H1 (cell line): Measurements from ENCODE around the gene LRRC25. TPM values are rescaled to one million over a fixed set of nuclear protein-coding genes. Genes with fewer than 3 reads are reported as not detected.

Experiments
- CTCF ChIA-PET: fragments of 300-600 bp; sonication (Branson Sonifier 250); formaldehyde crosslinking; loops from one replicate; lab custom pipeline; 2021; ENCODE audit not compliant: partially characterized antibody; lab: Charles Lee
- POLR2A ChIA-PET: fragments of 300-600 bp; sonication (Branson Sonifier 250); formaldehyde crosslinking; loops from one replicate; lab custom pipeline; 2021; ENCODE audit warnings: inconsistent platforms; ENCODE audit not compliant: partially characterized antibody; lab: Charles Lee
- DNase-seq, 2 experiments: peaks; one replicate each; pipeline versions ENCODE4 v3.0.0 to v3.0.0-alpha.2; 2010 to 2022; ENCODE audit warnings: low spot score in 2 of 2, low read depth in 1 of 2, mixed read lengths in 1 of 2
- FAIRE-seq: peaks from 2 replicates; lab custom pipeline; 2011; peaks lifted over from hg19 to GRCh38; lab: Jason Lieb, UNC
- H2AFZ ChIP-seq: 2 replicates; pipeline ENCODE4 v1.8.1; 2012; ENCODE audit warnings: low read length, inconsistent platforms
- H2AK5ac ChIP-seq: 2 replicates; pipeline ENCODE4 v1.6.1; 2013; ENCODE audit warnings: low read depth, low read length
- H2BK120ac ChIP-seq: replicated peaks from 2 replicates; pipeline ENCODE3; 2013; ENCODE audit warnings: low read depth, low read length, inconsistent platforms
- H2BK12ac ChIP-seq: 2 replicates; pipeline ENCODE4 v1.6.1; 2013; ENCODE audit warnings: low read depth, low read length
- H2BK15ac ChIP-seq: 2 replicates; pipeline ENCODE4 v1.6.1; 2013; ENCODE audit warnings: low read length
- H2BK20ac ChIP-seq: 2 replicates; pipeline ENCODE4 v1.6.1; 2013; ENCODE audit warnings: low read length
- H2BK5ac ChIP-seq: 2 replicates; pipeline ENCODE4 v1.6.1; 2013; ENCODE audit warnings: low read depth, low read length
- H3K14ac ChIP-seq: 2 replicates; pipeline ENCODE4 v1.6.1; 2013; ENCODE audit warnings: inconsistent platforms; ENCODE audit not compliant: insufficient read length
- H3K18ac ChIP-seq: 2 replicates; pipeline ENCODE4 v1.6.1; 2013; ENCODE audit warnings: low read length; ENCODE audit errors: extremely low read depth
- H3K23ac ChIP-seq: 2 replicates; pipeline ENCODE4 v1.6.1; 2013; ENCODE audit warnings: inconsistent platforms; ENCODE audit not compliant: insufficient read length
- H3K23me2 ChIP-seq: 2 replicates; pipeline ENCODE4 v1.6.1; 2013; ENCODE audit warnings: low read depth, low read length
- H3K27ac ChIP-seq: 2 replicates; pipeline ENCODE4 v1.6.1; 2011; ENCODE audit warnings: low read depth, low read length, inconsistent platforms
- H3K27me3 ChIP-seq, 4 experiments: replicated peaks in 1 of 4; 1 replicate in 1 of 4; 2 replicates in 3 of 4; pipeline versions ENCODE4 v1.6.1 to v1.8.1; 2011 to 2013; ENCODE audit warnings: low read length in 3 of 4, mild to moderate bottlenecking in 3 of 4, inconsistent platforms in 2 of 4, mixed read lengths in 2 of 4, moderate library complexity in 1 of 4; ENCODE audit not compliant: control insufficient read depth in 3 of 4, insufficient read depth in 3 of 4; ENCODE audit errors: extremely low read depth in 1 of 4
- H3K36me3 ChIP-seq, 4 experiments: 2 replicates each; pipeline versions ENCODE4 v1.6.1 to v1.8.1; 2011 to 2013; ENCODE audit warnings: mild to moderate bottlenecking in 4 of 4, low read length in 3 of 4, moderate library complexity in 2 of 4, control low read depth in 1 of 4, inconsistent platforms in 1 of 4; ENCODE audit not compliant: insufficient read depth in 4 of 4, control insufficient read depth in 2 of 4
- H3K4ac ChIP-seq: replicated peaks from 2 replicates; pipeline ENCODE3; 2013; ENCODE audit warnings: low read length, low read depth, mixed read lengths, inconsistent platforms; ENCODE audit not compliant: insufficient read length
- H3K4me1 ChIP-seq, 4 experiments: replicated peaks in 1 of 4; 1 replicate in 1 of 4; 2 replicates in 3 of 4; pipeline versions ENCODE4 v1.6.1 to v1.8.1; 2011 to 2013; ENCODE audit warnings: low read length in 3 of 4, inconsistent platforms in 2 of 4, mixed read lengths in 1 of 4; ENCODE audit not compliant: insufficient read depth in 4 of 4, control insufficient read depth in 3 of 4
- H3K4me2 ChIP-seq, 2 experiments: 2 replicates each; pipeline versions ENCODE4 v1.6.1 to v1.8.1; 2011 to 2013; ENCODE audit warnings: low read depth in 2 of 2, low read length in 2 of 2, control low read depth in 1 of 2, inconsistent platforms in 1 of 2, mild to moderate bottlenecking in 1 of 2; ENCODE audit not compliant: insufficient read depth in 1 of 2
- H3K4me3 ChIP-seq, 4 experiments: fragments of 200-600, 300-600 bp in 1 of 4; sonication (generic), shearing (Covaris generic), sonication (Bioruptor Twin) in 1 of 4; 2 replicates each; pipeline versions ENCODE4 v1.5.1 to v1.8.1; 2011 to 2016; ENCODE audit warnings: low read length in 4 of 4, low read depth in 3 of 4, control low read depth in 2 of 4, inconsistent platforms in 2 of 4, mild to moderate bottlenecking in 2 of 4, mixed read lengths in 1 of 4, moderate library complexity in 1 of 4; ENCODE audit not compliant: insufficient read depth in 2 of 4; ENCODE audit errors: extremely low read depth in 1 of 4
- H3K56ac ChIP-seq: replicated peaks from 2 replicates; pipeline ENCODE3; 2013; ENCODE audit warnings: low read depth, mild to moderate bottlenecking, mixed read lengths, low read length, inconsistent platforms; ENCODE audit not compliant: insufficient read length
- H3K79me1 ChIP-seq: 2 replicates; pipeline ENCODE4 v1.6.1; 2013; ENCODE audit warnings: low read depth, low read length, control low read depth
- H3K79me2 ChIP-seq, 2 experiments: 2 replicates each; pipeline versions ENCODE4 v1.6.1 to v1.8.1; 2012 to 2013; ENCODE audit warnings: low read length in 2 of 2, mild to moderate bottlenecking in 2 of 2, inconsistent platforms in 1 of 2; ENCODE audit not compliant: insufficient read depth in 2 of 2, control insufficient read depth in 1 of 2
- H3K9ac ChIP-seq, 4 experiments: replicated peaks in 1 of 4; 1 replicate in 1 of 4; 2 replicates in 3 of 4; pipeline versions ENCODE4 v1.6.1 to v1.8.1; 2011 to 2013; ENCODE audit warnings: low read depth in 3 of 4, low read length in 3 of 4, control low read depth in 2 of 4, mild to moderate bottlenecking in 2 of 4, moderate library complexity in 2 of 4, inconsistent platforms in 1 of 4; ENCODE audit errors: extremely low read depth in 1 of 4
- H3K9me3 ChIP-seq, 2 experiments: 2 replicates each; pipeline versions ENCODE4 v1.6.1 to v1.8.1; 2012 to 2013; ENCODE audit warnings: mild to moderate bottlenecking in 2 of 2, moderate library complexity in 2 of 2, control low read depth in 1 of 2, inconsistent platforms in 1 of 2, low read depth in 1 of 2, low read length in 1 of 2, mixed read lengths in 1 of 2; ENCODE audit not compliant: insufficient read depth in 2 of 2
- H4K20me1 ChIP-seq, 2 experiments: replicated peaks in 1 of 2; 2 replicates each; pipeline versions ENCODE3 to v1.8.1; 2011 to 2013; ENCODE audit warnings: inconsistent platforms in 2 of 2, low read length in 2 of 2, mild to moderate bottlenecking in 1 of 2; ENCODE audit not compliant: insufficient read depth in 2 of 2, control insufficient read depth in 1 of 2
- H4K5ac ChIP-seq: 2 replicates; pipeline ENCODE4 v1.6.1; 2013; ENCODE audit warnings: low read length, low read depth, mixed read lengths, inconsistent platforms; ENCODE audit not compliant: insufficient read length
- H4K8ac ChIP-seq: 2 replicates; pipeline ENCODE4 v1.8.0; 2013; ENCODE audit warnings: mild to moderate bottlenecking, moderate library complexity, low read length, inconsistent platforms; ENCODE audit not compliant: insufficient read depth; ENCODE audit errors: extremely low read depth
- H4K91ac ChIP-seq: replicated peaks from 2 replicates; pipeline ENCODE3; 2013; ENCODE audit warnings: low read length, mixed read lengths, inconsistent platforms; ENCODE audit not compliant: insufficient read length
- BACH1 ChIP-seq: IDR thresholded peaks from 2 replicates; pipeline ENCODE4 v1.6.1; 2012; ENCODE audit warnings: low read length, improper control_type of control experiment
- CREB1 ChIP-seq: IDR thresholded peaks from 2 replicates; pipeline ENCODE4 v1.6.1; 2012; ENCODE audit warnings: inconsistent platforms
- KDM5A ChIP-seq: fragments of 200-600 bp; IDR thresholded peaks from 2 replicates; pipeline ENCODE4 v1.7.1; 2012; ENCODE audit warnings: mild to moderate bottlenecking, low read length, inconsistent platforms, mixed read lengths
- NRF1 ChIP-seq: IDR thresholded peaks from 2 replicates; pipeline ENCODE4 v1.6.1; 2011; ENCODE audit warnings: mild to moderate bottlenecking, low read depth, low read length, improper control_type of control experiment
- SRF ChIP-seq: IDR thresholded peaks from 2 replicates; pipeline ENCODE4 v1.6.1; 2011; ENCODE audit warnings: mild to moderate bottlenecking, low read depth, low read length, moderate library complexity
- TAF1 ChIP-seq: IDR thresholded peaks from 2 replicates; pipeline ENCODE4 v1.6.1; 2011; ENCODE audit warnings: mild to moderate bottlenecking, low read depth, low read length
- WGBS, 2 experiments: shearing (Covaris generic) in 1 of 2; methylation state at CpG; one replicate each; pipeline versions ENCODE4 v1.1.6 to v1.1.7; 2013 to 2015; ENCODE audit warnings: low lambda C conversion rate in 2 of 2, mixed read lengths in 2 of 2, inconsistent platforms in 1 of 2, low coverage in 1 of 2, missing lambda C conversion rate in 1 of 2; ENCODE audit not compliant: insufficient replicate concordance in 2 of 2, insufficient coverage in 1 of 2, insufficient read length in 1 of 2; ENCODE audit errors: extremely low coverage in 1 of 2, missing lambda C conversion rate in 1 of 2; 5-methylcytosine and 5-hydroxymethylcytosine counted together
- polyA plus RNA-seq, 7 experiments: library from polyadenylated mRNA; depleted of rRNA in 3 of 7; stranded (reverse) in 5 of 7; unstranded in 2 of 7; fragments of >200 nt in 5 of 7; fragments of 200-250 nt in 2 of 7; gene quantifications; 1 replicate in 5 of 7; 2 replicates in 1 of 7; 4 replicates in 1 of 7; pipeline versions ENCODE4 v1.2.1 to v1.2.3, GENCODE V29; 2011 to 2013; ENCODE audit warnings: missing spikeins in 2 of 7, mixed read lengths in 2 of 7
- total RNA-seq: library from RNA; stranded (reverse); fragmentation: NEBNext Ultra II Directional; extraction: Animal tissue kit (Norgen Biotek cat#: 25700); gene quantifications from 2 replicates; pipeline ENCODE4 v1.2.1, GENCODE V29; 2021

LRRC25 gene
- total and polyA plus RNA-seq, 2 of the 8 experiments (the other 6 are each of a cell fraction or from before 2014, with no cell fraction given) = 0.20 to 0.41 TPM

GRCh38 chr19:18357041-18357440, 40.4 kb downstream of the LRRC25 start:
- 0 out of 2 replicates have a peak overlapping the region, but pooled peaks have one; percentile 0 for H2AK5ac ChIP-seq
- H4K8ac ChIP-seq = no peak overlapping the region
- POLR2A ChIA-PET = interaction anchor here (1.1 to 2.0 kb wide), 2 partner anchors 16 to 78 kb away, joined by 4 read pairs; partner anchors contain the start of gene PGPEP1
- DNase-seq = no peak
- no peaks in the 10 kb centered on the region for H3K23me2 ChIP-seq
- no peak overlapping the region for H2BK15ac ChIP-seq
- FAIRE-seq = no peak
- no peak overlapping the region for H3K18ac ChIP-seq
- 96% methylated on average over 3 of the region's 3 CpGs; no CpG with 5 or more reads in 1 of the 2 experiments for WGBS, 2 experiments
- no peak overlapping the region for H3K14ac ChIP-seq
- no peak overlapping the region for H2BK120ac ChIP-seq
- no peak overlapping the region for H3K9ac ChIP-seq
- H4K20me1 ChIP-seq = no peaks in the 10 kb centered on the region
- H2AFZ ChIP-seq = no peak overlapping the region
- H3K4ac ChIP-seq = no peak overlapping the region
- H3K23ac ChIP-seq = no peak overlapping the region
- H2BK20ac ChIP-seq = no peak overlapping the region
- H3K4me2 ChIP-seq = no peak overlapping the region
- no peaks in the 10 kb centered on the region for H3K4me1 ChIP-seq
- H2BK12ac ChIP-seq = 0 out of 2 replicates have a peak overlapping the region, but pooled peaks have one; percentile 27
- H3K27ac ChIP-seq = no peak overlapping the region
- peaks cover 2 to 14% (median 3%) of the 10 kb centered on the region in 4 experiments; a peak in 5 of 8 replicates for H3K36me3 ChIP-seq
- H4K91ac ChIP-seq = no peak overlapping the region
- no peaks in the 10 kb centered on the region for H3K79me2 ChIP-seq
- no peak overlapping the region for H4K5ac ChIP-seq
- no peaks in the 10 kb centered on the region for H3K27me3 ChIP-seq
- H3K9me3 ChIP-seq = peaks cover 0 to 2% of the 10 kb centered on the region in 2 experiments; a peak in 1 of 4 replicates
- no peak overlapping the region; the same call in 1 of the 2 replicates for H2BK5ac ChIP-seq
- H3K4me3 ChIP-seq = no peak overlapping the region
- CTCF ChIA-PET = interaction anchor here (1.2 to 8.1 kb wide), 5 partner anchors 7 to 54 kb away, joined by 3 to 69 read pairs (median 8); partner anchors contain the start of gene GDF15
- no peak overlapping the region for H3K56ac ChIP-seq
- H3K79me1 ChIP-seq = no peaks in the 10 kb centered on the region
- TF ChIP-seq KDM5A (no peak), BACH1 (no peak), TAF1 (no peak), CREB1 (no peak), NRF1 (no peak), SRF (no peak)
